CD14-positive monocyte (primary cell): Measurements from ENCODE around the gene PKD1L1. TPM values are rescaled to one million over a fixed set of nuclear protein-coding genes. Genes with fewer than 3 reads are reported as not detected.

ENCODE experiments used
- DNase-seq, 3 donors: peaks; one replicate each; pipeline ENCODE4 v3.0.0-alpha.2; 2011 to 2022
- H2AFZ ChIP-seq: 2 replicates; pipeline ENCODE4 v1.6.0; 2012; ENCODE audit warnings: mild to moderate bottlenecking, low read depth, low read length, inconsistent platforms; ENCODE audit not compliant: insufficient read depth, poor library complexity, severe bottlenecking
- H3K27ac ChIP-seq, 2 donors: 1 replicate in 1 of 2; 2 replicates in 1 of 2; pipeline ENCODE4 v1.5.1; 2012 to 2013; ENCODE audit warnings: low read length in 2 of 2, control low read depth in 1 of 2, inconsistent platforms in 1 of 2, low read depth in 1 of 2, mild to moderate bottlenecking in 1 of 2
- H3K27me3 ChIP-seq, 2 donors: one replicate each; pipeline versions ENCODE4 v1.6.0 to v1.6.1; 2011 to 2013; ENCODE audit warnings: low read length in 2 of 2; ENCODE audit not compliant: control insufficient read depth in 2 of 2, insufficient read depth in 2 of 2
- H3K36me3 ChIP-seq, 2 donors: replicated peaks in 1 of 2; 1 replicate in 1 of 2; 2 replicates in 1 of 2; pipeline versions ENCODE4 v1.5.1 to v1.6.1; 2012 to 2013; ENCODE audit warnings: low read length in 2 of 2, control low read depth in 1 of 2, inconsistent platforms in 1 of 2, mild to moderate bottlenecking in 1 of 2; ENCODE audit not compliant: insufficient read depth in 2 of 2, control insufficient read depth in 1 of 2
- H3K4me1 ChIP-seq, 2 donors: 1 replicate in 1 of 2; 2 replicates in 1 of 2; pipeline versions ENCODE4 v1.5.1 to v1.6.1; 2012 to 2013; ENCODE audit warnings: low read length in 2 of 2, control low read depth in 1 of 2, inconsistent platforms in 1 of 2, mild to moderate bottlenecking in 1 of 2, moderate library complexity in 1 of 2; ENCODE audit not compliant: insufficient read depth in 2 of 2, control insufficient read depth in 1 of 2
- H3K4me2 ChIP-seq: replicated peaks from 2 replicates; pipeline ENCODE3; 2012; ENCODE audit warnings: low read length, moderate library complexity, mild to moderate bottlenecking; ENCODE audit not compliant: poor library complexity, severe bottlenecking; ENCODE audit errors: extremely low read depth
- H3K4me3 ChIP-seq, 3 experiments: fragments of 200-600 bp in 1 of 3; sonication (generic) in 1 of 3; replicated peaks in 1 of 3; 1 replicate in 2 of 3; 2 replicates in 1 of 3; pipeline ENCODE4 v1.5.1; 2011 to 2013; ENCODE audit warnings: low read length in 3 of 3, mild to moderate bottlenecking in 3 of 3, control low read depth in 2 of 3, low read depth in 2 of 3, inconsistent platforms in 1 of 3, moderate library complexity in 1 of 3
- H3K79me2 ChIP-seq: 2 replicates; pipeline ENCODE4 v1.6.0; 2012; ENCODE audit warnings: mild to moderate bottlenecking, control low read depth, inconsistent platforms, low read length, moderate library complexity; ENCODE audit not compliant: insufficient read depth
- H3K9ac ChIP-seq: 2 replicates; pipeline ENCODE4 v1.6.0; 2017; ENCODE audit warnings: low read length, mild to moderate bottlenecking; ENCODE audit not compliant: insufficient read depth, poor library complexity, severe bottlenecking
- H3K9me3 ChIP-seq, 2 donors: replicated peaks in 1 of 2; 1 replicate in 1 of 2; 2 replicates in 1 of 2; pipeline versions ENCODE4 v1.5.1 to v1.6.1; 2012 to 2013; ENCODE audit warnings: low read length in 2 of 2, control low read depth in 1 of 2; ENCODE audit not compliant: control insufficient read depth in 1 of 2, insufficient read depth in 1 of 2
- H4K20me1 ChIP-seq: 2 replicates; pipeline ENCODE4 v1.6.0; 2012; ENCODE audit warnings: mild to moderate bottlenecking, low read length, control low read depth, moderate library complexity; ENCODE audit not compliant: insufficient read depth
- H3K27ac Mint-ChIP-seq, 7 donors: one replicate each; pipeline ENCODE4 v1.8.0; 2020; ENCODE audit warnings: mild to moderate bottlenecking in 7 of 7, mixed read lengths in 7 of 7, moderate library complexity in 6 of 7, inconsistent platforms in 2 of 7
- H3K27me3 Mint-ChIP-seq, 3 donors: one replicate each; pipeline ENCODE4 v1.8.0; 2021 to 2022; ENCODE audit warnings: low read depth in 3 of 3, mild to moderate bottlenecking in 3 of 3, mixed read lengths in 3 of 3, moderate library complexity in 3 of 3, inconsistent platforms in 1 of 3
- H3K36me3 Mint-ChIP-seq, 2 donors: one replicate each; pipeline ENCODE4 v1.8.0; 2020; ENCODE audit warnings: mixed read lengths in 2 of 2, inconsistent platforms in 1 of 2, mild to moderate bottlenecking in 1 of 2
- H3K4me1 Mint-ChIP-seq: one replicate; pipeline ENCODE4 v1.8.0; 2020; ENCODE audit warnings: mild to moderate bottlenecking, mixed read lengths
- H3K4me3 Mint-ChIP-seq, 2 donors: one replicate each; pipeline ENCODE4 v1.8.0; 2020; ENCODE audit warnings: mild to moderate bottlenecking in 2 of 2, mixed read lengths in 2 of 2, moderate library complexity in 1 of 2
- H3K9me3 Mint-ChIP-seq, 7 donors: one replicate each; pipeline ENCODE4 v1.8.0; 2020 to 2022; ENCODE audit warnings: mixed read lengths in 7 of 7, mild to moderate bottlenecking in 6 of 7, moderate library complexity in 6 of 7, inconsistent platforms in 2 of 7
- CTCF ChIP-seq: fragments of 200-600 bp; IDR thresholded peaks from one replicate; pipeline ENCODE4 v1.8.0; 2022; ENCODE audit warnings: antibody characterized with exemption, mild to moderate bottlenecking
- whole genome bisulfite sequencing: methylation state at CpG from one replicate; pipeline ENCODE4 v1.1.5; 2013; ENCODE audit warnings: missing lambda C conversion rate; ENCODE audit not compliant: insufficient coverage; 5-methylcytosine and 5-hydroxymethylcytosine counted together
- intact Hi-C, 2 donors: fragments of 100-400 bp; cut with micrococcal nuclease; formaldehyde crosslinking; loops; one replicate each; pipeline versions ENCODE4 v1.15.0 to v1.15.1; 2023
- polyA plus RNA-seq, 3 donors: library from polyadenylated mRNA; depleted of rRNA in 1 of 3; unstranded in 2 of 3; stranded (reverse) in 1 of 3; fragments of 300-500 nt in 2 of 3; fragments of >200 nt in 1 of 3; fragmentation: Illumina TruSeq in 2 of 3; gene quantifications; 1 replicate in 2 of 3; 2 replicates in 1 of 3; pipeline ENCODE4 v1.2.3, GENCODE V29; 2012 to 2021

PKD1L1 gene
- polyA plus RNA-seq, 3 donors: 0.19 TPM; not detected in 2

GRCh38 chr7:47907981-47908616, 40.2 kb downstream of the PKD1L1 start:
- Mint-ChIP-seq H3K27ac (no peak overlapping the region), H3K36me3 (no peaks in the 10 kb centered on the region), H3K9me3 (peaks cover 0 to 3% (median 0%) of the 10 kb centered on the region in 7 donors), H3K4me1 (no peaks in the 10 kb centered on the region), H3K27me3 (peaks cover 3 to 6% (median 3%) of the 10 kb centered on the region in 3 donors), H3K4me3 (no peak overlapping the region)
- H3K4me3 ChIP-seq: no peak overlapping the region
- H3K36me3 ChIP-seq: no peaks in the 10 kb centered on the region
- H2AFZ ChIP-seq: no peak overlapping the region
- intact Hi-C loops: no loop called here
- no peaks in the 10 kb centered on the region for H3K79me2 ChIP-seq
- no peak overlapping the region for H3K27ac ChIP-seq
- no peak for TF ChIP-seq CTCF
- H3K9ac ChIP-seq: no peak overlapping the region
- H3K27me3 ChIP-seq: no peaks in the 10 kb centered on the region
- no peaks in the 10 kb centered on the region for H4K20me1 ChIP-seq
- 92% methylated on average over 2 of the region's 9 CpGs for WGBS
- H3K4me2 ChIP-seq: no peak overlapping the region
- no peaks in the 10 kb centered on the region for H3K4me1 ChIP-seq
- no peak for DNase-seq
- H3K9me3 ChIP-seq: no peaks in the 10 kb centered on the region

GRCh38 chr7:47906883-47907282, 41.4 kb downstream of the PKD1L1 start:
- TF ChIP-seq CTCF: no peak
- Mint-ChIP-seq H3K4me3 (no peak overlapping the region), H3K27me3 (peaks cover 3 to 4% (median 3%) of the 10 kb centered on the region in 3 donors), H3K4me1 (no peaks in the 10 kb centered on the region), H3K9me3 (peaks cover 0 to 3% (median 0%) of the 10 kb centered on the region in 7 donors), H3K36me3 (no peaks in the 10 kb centered on the region), H3K27ac (no peak overlapping the region)
- Histone ChIP-seq H3K27ac (no peak overlapping the region), H3K9ac (no peak overlapping the region), H3K9me3 (no peaks in the 10 kb centered on the region), H3K4me1 (no peaks in the 10 kb centered on the region), H2AFZ (no peak overlapping the region), H3K79me2 (no peaks in the 10 kb centered on the region), H3K36me3 (no peaks in the 10 kb centered on the region), H3K4me2 (no peak overlapping the region), H4K20me1 (no peaks in the 10 kb centered on the region), H3K27me3 (no peaks in the 10 kb centered on the region), H3K4me3 (no peak overlapping the region)
- no CpG with 5 or more reads among the region's 3 CpGs for WGBS
- no peak for DNase-seq
- intact Hi-C loops: no loop called here
